HepG2 (cell line): ENCODE measurements around the gene RAB3B. TPM values are rescaled to one million over a fixed set of nuclear protein-coding genes. Genes with fewer than 3 reads are reported as not detected.
A peak's percentile ranks its signal among the peaks of the same experiment; 100 is the strongest.

Experiments used
- AGO2 ChIP-seq: fragments of 200-400 bp; formaldehyde crosslinking; optimal IDR thresholded peaks from 2 replicates; pipeline ENCODE3; 2017; ENCODE audit warnings: mild to moderate bottlenecking, low read depth, low read length, moderate library complexity
- CERS6 ChIP-seq: sonication (generic); formaldehyde crosslinking; IDR thresholded peaks from 2 replicates; pipeline ENCODE4 v1.5.0; 2020; ENCODE audit warnings: missing genetic modification reagents
- CHCHD3 ChIP-seq: sonication (generic); formaldehyde crosslinking; IDR thresholded peaks from 2 replicates; pipeline ENCODE4 v1.8.0; 2022; ENCODE audit warnings: mild to moderate bottlenecking, missing genetic modification reagents, moderate library complexity
- GMEB1 ChIP-seq: sonication (generic); formaldehyde crosslinking; IDR thresholded peaks from 2 replicates; pipeline ENCODE4 v1.5.1; 2020; ENCODE audit warnings: missing genetic modification reagents, mild to moderate bottlenecking, borderline replicate concordance
- HDAC2 ChIP-seq: sonication (generic); formaldehyde crosslinking; IDR thresholded peaks from 2 replicates; pipeline ENCODE4 v1.4.0; 2020; ENCODE audit warnings: missing genetic modification reagents
- HIVEP1 ChIP-seq: sonication (generic); formaldehyde crosslinking; IDR thresholded peaks from 2 replicates; pipeline ENCODE4 v1.4.0; 2020; ENCODE audit warnings: mild to moderate bottlenecking, missing genetic modification reagents
- HOXD1 ChIP-seq: sonication (generic); formaldehyde crosslinking; IDR thresholded peaks from 2 replicates; pipeline ENCODE4 v1.5.0; 2020; ENCODE audit warnings: missing genetic modification reagents
- KLF16 ChIP-seq, 2 experiments: sonication (generic) in 1 of 2; formaldehyde crosslinking in 1 of 2; IDR thresholded peaks; 2 replicates each; pipeline versions ENCODE4 v1.6.1 to v1.8.0; 2016 to 2023; ENCODE audit warnings: missing genetic modification reagents in 2 of 2, missing compliant biosample characterization in 1 of 2
- MAFF ChIP-seq: IDR thresholded peaks from 2 replicates; pipeline ENCODE4 v1.6.1; 2011; ENCODE audit warnings: low read depth, low read length, improper control_type of control experiment
- MLXIP ChIP-seq: sonication (generic); formaldehyde crosslinking; IDR thresholded peaks from 2 replicates; pipeline ENCODE4 v1.9.0; 2021; ENCODE audit warnings: missing genetic modification reagents, borderline replicate concordance
- MNT ChIP-seq: fragments of 450-650 bp; IDR thresholded peaks from 2 replicates; pipeline ENCODE4 v1.6.1; 2016
- MYC ChIP-seq: sonication (generic); formaldehyde crosslinking; IDR thresholded peaks from 2 replicates; pipeline ENCODE4 v1.9.0; 2021; ENCODE audit warnings: missing genetic modification reagents, borderline replicate concordance
- SALL2 ChIP-seq: sonication (generic); formaldehyde crosslinking; IDR thresholded peaks from 2 replicates; pipeline ENCODE4 v1.8.1; 2023; ENCODE audit warnings: mild to moderate bottlenecking, missing genetic modification reagents, inconsistent platforms
- SRSF4 ChIP-seq: fragments of 200-400 bp; formaldehyde crosslinking; IDR thresholded peaks from one replicate; pipeline ENCODE4 v1.6.1; 2018; ENCODE audit warnings: mild to moderate bottlenecking, low read depth, low read length, moderate library complexity; ENCODE audit not compliant: poor library complexity, severe bottlenecking
- TCF7 ChIP-seq: sonication (generic); IDR thresholded peaks from 2 replicates; pipeline ENCODE4 v1.6.1; 2016; ENCODE audit warnings: antibody characterized with exemption, low read depth
- THRA ChIP-seq: sonication (generic); formaldehyde crosslinking; IDR thresholded peaks from 2 replicates; pipeline ENCODE4 v1.4.0; 2020; ENCODE audit warnings: missing genetic modification reagents, borderline replicate concordance
- ZKSCAN8 ChIP-seq: IDR thresholded peaks from 2 replicates; pipeline ENCODE4 v1.6.1; 2016; ENCODE audit warnings: borderline replicate concordance, missing genetic modification reagents, missing compliant biosample characterization
- ZNF33A ChIP-seq: sonication (generic); formaldehyde crosslinking; IDR thresholded peaks from 2 replicates; pipeline ENCODE4 v1.5.1; 2020; ENCODE audit warnings: missing genetic modification reagents, mild to moderate bottlenecking, moderate library complexity, borderline replicate concordance
- ZNF614 ChIP-seq: IDR thresholded peaks from 2 replicates; pipeline ENCODE4 v1.6.1; 2018; ENCODE audit warnings: missing biosample characterization, missing genetic modification reagents, inconsistent platforms, borderline replicate concordance
- ZNF792 ChIP-seq: IDR thresholded peaks from 2 replicates; pipeline ENCODE4 v1.6.1; 2016
- polyA plus RNA-seq, 8 experiments: library from polyadenylated mRNA; depleted of rRNA in 3 of 8; stranded (reverse) in 7 of 8; unstranded in 1 of 8; fragments of >200 nt; fragmentation: Illumina TruSeq in 4 of 8; extraction: Trizol in 4 of 8; gene quantifications; 2 replicates each; pipeline versions ENCODE4 v1.2.1 to v1.2.3, GENCODE V29; 2011 to 2016; ENCODE audit warnings: low read depth in 4 of 8, missing spikeins in 1 of 8, mixed read lengths in 1 of 8; ENCODE audit not compliant: insufficient read depth in 1 of 8
- total RNA-seq, 5 experiments: library from RNA; depleted of rRNA; stranded (reverse); fragments of >200 nt; fragmentation: Illumina TruSeq; extraction: Trizol; gene quantifications; 2 replicates each; pipeline ENCODE4 v1.2.3, GENCODE V29; 2016; ENCODE audit warnings: low read depth in 1 of 5

RAB3B gene
- total and polyA plus RNA-seq, 2 of the 13 experiments (the other 11 are each of a cell fraction or from before 2014, with no cell fraction given) = 1.0 to 1.2 TPM

- TF ChIP-seq MNT (peak; percentile 37; the same call in 1 of the 2 replicates), ZNF33A (CRISPR knock-in tag) (no peak), ZKSCAN8 (CRISPR knock-in tag) (0 out of 2 replicates have a peak, but pooled peaks have one; percentile 37), HIVEP1 (peak; percentile 65; the same call in 1 of the 2 replicates), MYC (CRISPR knock-in tag) (peak; percentile 81), MAFF (no peak), THRA (no peak; the same call in 1 of the 2 replicates), HDAC2 (CRISPR knock-in tag) (peak; percentile 71), ZNF792 (no peak), CERS6 (no peak), HOXD1 (peak; percentile 85), AGO2 (peak; percentile 93), TCF7 (no peak; the same call in 1 of the 2 replicates), KLF16 (CRISPR knock-in tag; IDR thresholded peaks at IDR 0.05) (peak; percentile 14 to 69; a peak in 1 of 4 replicates), CHCHD3 (CRISPR knock-in tag) (no peak), ZNF614 (peak; percentile 71; the same call in 1 of the 2 replicates), SRSF4 (no peak), GMEB1 (CRISPR knock-in tag) (peak; percentile 99), MLXIP (CRISPR knock-in tag) (no peak), SALL2 (CRISPR knock-in tag) (peak; percentile 85; the same call in 1 of the 2 replicates)
Measured at GRCh38 chr1:52033190-52034049, 42.9 kb upstream of the RAB3B start, which contains the start of gene KTI12 (continued).
